HEK293T (cell line): Measurements from ENCODE around the gene ADIPOR1.
"Not testable (repeated sequence)": the region's sequence is repeated elsewhere in the genome, so short reads cannot be mapped to it uniquely, and the experiment has no call there.

Source experiments
- CTCF ChIA-PET: fragments of 350-600 bp; formaldehyde crosslinking; extraction: SDS; loops from one replicate; lab custom pipeline; 2021; ENCODE audit warnings: antibody characterized with exemption, inconsistent platforms; lab: Yijun Ruan, JAX
- POLR2A ChIA-PET: fragments of 350-600 bp; formaldehyde crosslinking; extraction: SDS; loops from one replicate; lab custom pipeline; 2020; ENCODE audit warnings: antibody characterized with exemption, inconsistent platforms; lab: Yijun Ruan, JAX
- DNase-seq: peaks from one replicate; pipeline ENCODE4 v3.0.0; 2012; ENCODE audit warnings: mixed read lengths; ENCODE audit errors: extremely low spot score
- ARNT ChIP-seq: fragments of 450-650 bp; IDR thresholded peaks from 2 replicates; pipeline ENCODE4 v1.6.1; 2017; ENCODE audit warnings: mild to moderate bottlenecking
- BHLHE40 ChIP-seq: fragments of 450-650 bp; IDR thresholded peaks from 2 replicates; pipeline ENCODE4 v1.6.1; 2016; ENCODE audit warnings: mild to moderate bottlenecking, moderate library complexity, borderline replicate concordance
- CTBP1 ChIP-seq: fragments of 450-650 bp; IDR thresholded peaks from 2 replicates; pipeline ENCODE4 v1.6.1; 2016; ENCODE audit warnings: borderline replicate concordance
- ELF4 ChIP-seq: fragments of 450-650 bp; IDR thresholded peaks from 2 replicates; pipeline ENCODE4 v1.6.1; 2017; ENCODE audit warnings: antibody characterized with exemption
- FOXA1 ChIP-seq: fragments of 450-650 bp; IDR thresholded peaks from 2 replicates; pipeline ENCODE4 v1.6.1; 2016; ENCODE audit warnings: mild to moderate bottlenecking
- FOXK2 ChIP-seq: fragments of 450-650 bp; IDR thresholded peaks from 2 replicates; pipeline ENCODE4 v1.6.1; 2016; ENCODE audit warnings: mild to moderate bottlenecking
- FOXM1 ChIP-seq: fragments of 450-650 bp; IDR thresholded peaks from 2 replicates; pipeline ENCODE4 v1.6.1; 2017; ENCODE audit warnings: mild to moderate bottlenecking, borderline replicate concordance
- HDGF ChIP-seq: fragments of 450-650 bp; IDR thresholded peaks from 2 replicates; pipeline ENCODE4 v1.6.1; 2017; ENCODE audit warnings: antibody characterized with exemption, borderline replicate concordance
- L3MBTL2 ChIP-seq: fragments of 450-650 bp; conservative IDR thresholded peaks from 2 replicates; pipeline ENCODE4 v1.6.1; 2016; ENCODE audit warnings: mild to moderate bottlenecking
- LEF1 ChIP-seq: fragments of 450-650 bp; IDR thresholded peaks from 2 replicates; pipeline ENCODE4 v1.6.1; 2017; ENCODE audit warnings: mild to moderate bottlenecking, borderline replicate concordance
- NFRKB ChIP-seq: fragments of 450-650 bp; IDR thresholded peaks from 2 replicates; pipeline ENCODE4 v1.6.1; 2016; ENCODE audit warnings: mild to moderate bottlenecking, moderate library complexity
- PKNOX1 ChIP-seq: fragments of 450-650 bp; IDR thresholded peaks from 2 replicates; pipeline ENCODE4 v1.6.1; 2016
- SP1 ChIP-seq: fragments of 450-650 bp; IDR thresholded peaks from 2 replicates; pipeline ENCODE4 v1.6.1; 2017
- SUZ12 ChIP-seq: fragments of 450-650 bp; IDR thresholded peaks from 2 replicates; pipeline ENCODE4 v1.6.1; 2016; ENCODE audit warnings: mild to moderate bottlenecking
- TARDBP ChIP-seq: fragments of 450-650 bp; IDR thresholded peaks from 2 replicates; pipeline ENCODE4 v1.6.1; 2016
- ZNF384 ChIP-seq: fragments of 450-650 bp; IDR thresholded peaks from 2 replicates; pipeline ENCODE4 v1.6.1; 2016

ADIPOR1 gene

GRCh38 chr1:202923533-202923932 lies 34.6 kb downstream of the ADIPOR1 start:
- ChIA-PET CTCF (no interaction called here), POLR2A (no interaction called here)
- no peak for DNase-seq
- TF ChIP-seq ARNT, result no peak
- no peak for TF ChIP-seq BHLHE40
- TF ChIP-seq FOXK2, result no peak
- TF ChIP-seq SP1, result no peak
- TF ChIP-seq PKNOX1, result no peak
- no peak for TF ChIP-seq FOXA1

- DNase-seq, result no peak
- ChIA-PET CTCF (interaction anchor here (0.6 kb wide), 1 partner anchor 26 kb away, joined by 6 read pairs; no protein-coding TSS in a partner anchor), POLR2A (no interaction called here)
- TF ChIP-seq SUZ12 (no peak), CTBP1 (no peak), TARDBP (no peak), SP1 (no peak), HDGF (no peak)
Measured at GRCh38 chr1:202919615-202920014, 38.5 kb downstream of the ADIPOR1 start.

GRCh38 chr1:202915146-202915545 lies 43.0 kb downstream of the ADIPOR1 start:
- POLR2A ChIA-PET, result no interaction called here
- CTCF ChIA-PET, result interaction anchor here (0.7 to 0.8 kb wide), 3 partner anchors 53 to 1627 kb away, joined by 3 to 6 read pairs (median 3); no protein-coding TSS in a partner anchor
- no peak for DNase-seq
- TF ChIP-seq SP1 (no peak), HDGF (no peak), FOXK2 (no peak), LEF1 (no peak), CTBP1 (no peak), FOXM1 (no peak), TARDBP (no peak), ZNF384 (no peak), ARNT (no peak), SUZ12 (no peak), PKNOX1 (no peak), NFRKB (no peak), FOXA1 (no peak), L3MBTL2 (no peak), BHLHE40 (no peak), ELF4 (no peak)

GRCh38 chr1:202912476-202912875 lies 45.6 kb downstream of the ADIPOR1 start:
- DNase-seq, CTCF ChIA-PET: not testable (repeated sequence)
- POLR2A ChIA-PET, result interaction anchor here (1.8 kb wide), 1 partner anchor 15 kb away, joined by 4 read pairs; the partner anchor contains the start of gene KLHL12

- no peak for TF ChIP-seq FOXK2
- TF ChIP-seq TARDBP, result no peak
- no peak for TF ChIP-seq SUZ12
- TF ChIP-seq LEF1, result no peak
- no peak for TF ChIP-seq SP1
- TF ChIP-seq FOXA1, result no peak
- no peak for TF ChIP-seq NFRKB
- TF ChIP-seq ELF4, result no peak
- TF ChIP-seq PKNOX1, result no peak
- no peak for TF ChIP-seq BHLHE40
- TF ChIP-seq HDGF, result no peak
- no peak for TF ChIP-seq CTBP1
- no peak for TF ChIP-seq ZNF384
- no peak for TF ChIP-seq FOXM1
- ChIA-PET CTCF (no interaction called here), POLR2A (no interaction called here)
- no peak for DNase-seq
Measured at GRCh38 chr1:202909494-202909893, 48.6 kb downstream of the ADIPOR1 start.

GRCh38 chr1:202908998-202909397 lies 49.1 kb downstream of the ADIPOR1 start:
- ChIA-PET CTCF (no interaction called here), POLR2A (no interaction called here)
- DNase-seq, result no peak
- TF ChIP-seq FOXA1 (no peak), SUZ12 (no peak), L3MBTL2 (no peak), ARNT (no peak), FOXK2 (no peak)

GRCh38 chr1:202905331-202905730 lies 52.8 kb downstream of the ADIPOR1 start:
- no peak for DNase-seq
- TF ChIP-seq CTBP1 (no peak), ZNF384 (no peak), BHLHE40 (no peak), LEF1 (no peak), ELF4 (no peak), NFRKB (no peak), TARDBP (no peak), PKNOX1 (no peak), SUZ12 (no peak), FOXK2 (no peak), HDGF (no peak), FOXA1 (no peak), ARNT (no peak), SP1 (no peak), L3MBTL2 (no peak)
- POLR2A ChIA-PET, result no interaction called here
- CTCF ChIA-PET, result no interaction called here

- CTCF ChIA-PET, POLR2A ChIA-PET, DNase-seq: not testable (repeated sequence)
Measured at GRCh38 chr1:202903808-202904207, 54.3 kb downstream of the ADIPOR1 start.
